ENCODE measurements around the gene CPSF4.
"Not testable (repeated sequence)": the region's sequence is repeated elsewhere in the genome, so short reads cannot be mapped to it uniquely, and the experiment has no call there.

The CPSF4 gene

DNA sequence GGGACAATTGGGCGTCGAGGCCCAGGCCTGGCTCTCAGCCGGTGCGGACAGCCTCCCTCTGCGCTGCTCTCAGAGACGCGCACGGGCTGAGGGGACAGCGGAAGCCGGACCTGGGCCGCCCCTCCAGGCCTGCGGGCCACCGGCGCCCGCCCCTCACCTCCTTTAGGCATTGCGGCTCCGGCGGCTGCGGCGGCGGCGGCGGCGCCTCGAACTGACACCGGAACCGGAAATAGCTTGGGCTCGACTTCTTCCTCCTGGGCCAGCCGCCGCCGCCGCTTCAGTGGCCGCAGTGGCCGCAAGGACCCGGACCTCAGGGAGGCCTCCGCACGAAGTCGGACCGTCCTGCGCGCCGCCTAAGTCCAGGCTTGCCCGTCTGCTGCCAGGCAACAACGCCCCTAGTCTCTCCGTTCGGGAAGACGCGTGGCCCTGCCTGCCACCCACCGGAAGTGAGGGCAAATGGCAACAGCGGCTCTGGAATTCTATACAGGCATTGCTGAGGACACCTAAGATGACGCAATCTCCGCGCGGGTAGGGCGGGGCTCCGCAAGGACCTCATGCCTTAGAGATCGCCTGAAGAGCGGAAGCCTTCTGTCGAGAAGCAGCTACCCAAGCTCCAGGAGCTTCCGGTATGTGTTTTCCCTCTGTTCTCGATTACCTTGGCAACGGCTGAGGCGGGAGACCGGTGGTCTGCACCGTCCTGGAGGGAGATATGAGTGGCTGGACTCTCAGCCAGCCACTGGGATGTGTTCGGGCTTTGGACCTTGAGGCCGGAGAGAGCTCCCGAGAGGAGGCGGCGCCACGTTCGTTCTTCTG lies 30.2 kb upstream of the CPSF4 start, which contains the start of the genes BUD31 and PDAP1:
Gene BUD31, plus strand, starts transcription at position 591 of the 813 bp plus-strand sequence. CDS start 2,124 bp downstream, outside the sequence.
Gene PDAP1, minus strand, starts transcription at position 219 of the 813 bp plus-strand sequence. Its CDS starts 49 bp downstream, at position 170.
- peak; percentile 96 for DNase-seq

DNA sequence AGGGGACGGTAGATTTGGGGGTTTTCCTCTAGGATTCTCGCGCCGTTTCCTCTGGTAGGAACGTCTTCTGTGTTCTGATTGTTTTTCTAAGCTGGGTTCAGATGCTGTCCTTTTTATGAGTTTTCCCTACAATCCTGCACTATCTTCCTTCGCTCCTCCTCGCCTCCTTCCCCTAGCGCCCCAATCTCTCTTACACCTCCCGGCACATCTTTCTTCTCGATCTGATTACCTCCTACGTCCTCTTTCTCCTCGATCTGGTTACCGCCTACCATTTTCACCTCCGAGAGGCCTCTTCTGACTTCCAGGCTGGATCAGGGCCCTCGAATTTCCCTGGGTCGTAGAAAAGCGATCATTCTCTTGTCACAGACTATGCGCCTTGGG lies 29.6 kb upstream of the CPSF4 start:
- no peak for DNase-seq

DNA sequence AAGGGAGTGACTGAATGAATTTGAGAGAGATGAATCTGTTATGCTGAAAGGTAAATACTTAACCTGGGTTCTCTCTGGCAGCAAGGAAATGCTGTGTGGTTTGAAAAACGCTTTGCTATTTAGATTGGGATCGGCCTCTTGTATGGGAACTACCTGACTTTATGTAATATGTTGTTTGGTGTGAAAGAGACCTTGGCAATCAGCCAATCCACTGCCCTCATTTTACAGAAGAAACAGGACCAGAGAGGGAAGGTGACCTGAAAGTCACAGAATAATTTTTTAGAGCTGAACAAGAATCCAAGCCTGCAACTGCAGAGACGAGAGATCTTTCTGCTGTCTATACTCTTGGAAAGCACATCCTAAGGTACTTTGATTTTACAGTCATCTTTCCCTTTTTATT lies 28.9 kb upstream of the CPSF4 start:
- peak; percentile 25 for DNase-seq

DNA sequence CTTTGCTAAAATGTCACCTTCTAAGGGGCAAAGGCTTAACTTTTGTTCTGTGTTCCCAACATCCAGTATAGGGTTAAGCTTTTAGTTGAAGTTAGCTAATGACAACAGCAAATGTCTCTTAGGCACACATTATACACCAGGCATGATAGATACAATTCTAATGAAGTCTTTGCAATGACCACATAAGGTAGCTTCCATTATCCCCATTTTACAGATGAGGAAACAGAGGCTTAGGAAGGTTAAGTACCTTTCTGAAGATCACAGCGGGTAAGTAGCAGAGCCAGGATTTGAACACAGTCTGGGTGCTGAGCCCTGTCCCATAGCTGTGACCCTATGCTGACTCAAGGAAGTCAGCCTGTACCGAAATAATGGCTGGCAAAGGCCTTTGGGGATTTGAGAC lies 28.1 kb upstream of the CPSF4 start:
- no peak for DNase-seq

DNA sequence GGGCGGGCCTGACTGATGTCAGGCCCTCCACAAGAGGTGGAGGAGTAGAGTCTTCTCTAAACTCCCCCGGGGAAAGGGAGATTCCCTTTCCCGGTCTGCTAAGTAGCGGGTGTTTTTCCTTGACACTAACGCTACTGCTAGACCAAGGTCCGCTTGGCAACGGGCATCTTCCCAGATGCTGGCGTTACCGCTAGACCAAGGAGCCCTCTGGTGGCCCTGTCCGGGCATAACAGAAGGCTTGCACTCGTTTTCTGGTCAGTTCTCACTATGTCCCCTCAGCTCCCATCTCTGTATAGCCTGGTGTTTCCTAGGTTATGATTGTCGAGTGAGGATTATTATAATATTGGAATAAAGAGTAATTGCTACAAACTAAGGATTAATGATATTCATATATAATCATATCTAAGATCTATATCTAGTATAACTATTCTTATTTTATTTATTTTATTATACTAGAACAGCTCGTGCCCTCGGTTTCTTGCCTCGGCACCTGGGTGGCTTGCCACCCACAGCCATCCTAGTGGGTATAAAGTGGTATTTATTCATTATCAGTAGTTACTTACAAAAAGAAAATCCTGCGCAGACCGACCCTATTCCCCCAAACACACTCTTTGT lies 23.1 kb upstream of the CPSF4 start:
- DNase-seq, result peak; percentile 28

DNA sequence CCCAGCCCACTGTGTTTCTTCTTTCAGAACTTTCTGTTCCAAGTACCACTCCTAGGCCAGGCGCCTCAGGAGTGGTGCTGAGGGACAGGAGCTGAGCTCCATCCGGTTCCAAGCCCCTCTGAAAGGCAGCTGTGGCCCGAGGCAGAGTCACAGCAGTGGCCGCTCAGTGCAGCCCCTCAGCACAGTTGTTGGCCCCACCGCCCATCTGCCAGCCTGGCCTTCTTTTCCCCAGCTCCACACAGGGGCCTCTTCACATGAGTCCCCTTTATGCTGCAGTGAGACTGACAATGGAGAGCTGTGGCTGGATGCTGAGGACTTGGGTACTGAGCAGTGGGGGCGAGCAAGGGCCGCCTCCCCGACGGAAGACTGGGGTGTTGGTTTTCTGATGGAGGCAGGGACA lies 20.5 kb upstream of the CPSF4 start:
- DNase-seq, result no peak

DNA sequence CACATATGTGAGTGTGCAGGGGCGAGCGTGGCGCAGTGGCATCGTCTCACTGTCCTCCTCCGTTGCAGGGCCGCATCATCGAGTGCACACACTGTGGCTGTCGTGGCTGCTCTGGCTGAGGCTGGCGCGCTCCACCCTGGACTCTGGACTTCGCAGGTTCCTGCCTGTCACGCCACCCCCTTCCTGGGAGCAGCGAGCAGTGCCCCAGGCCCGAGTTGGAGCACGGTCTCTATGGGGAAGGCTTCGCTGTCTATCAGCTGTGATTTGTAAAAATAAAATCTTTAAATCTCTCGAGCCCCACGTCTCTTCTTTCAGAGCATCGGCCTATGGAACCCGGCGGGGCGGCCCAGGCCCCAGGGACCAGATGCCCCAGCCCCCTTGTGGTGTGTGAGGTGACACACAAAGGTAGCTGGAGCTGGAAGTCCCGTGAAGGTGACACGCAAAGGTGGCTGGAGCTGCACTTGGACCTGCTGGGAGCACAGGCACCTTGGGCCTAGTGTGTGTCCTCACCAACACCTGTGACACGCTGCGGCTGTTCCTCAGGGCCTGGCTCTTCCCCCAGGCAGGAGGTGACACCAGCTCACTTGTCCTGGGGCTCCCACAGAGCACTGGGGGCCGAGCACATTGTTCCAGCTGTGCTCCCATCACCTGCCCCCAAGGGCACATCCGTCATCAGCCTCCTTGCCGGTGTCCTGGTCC lies 19.3 kb upstream of the CPSF4 start:
- DNase-seq, result no peak

DNA sequence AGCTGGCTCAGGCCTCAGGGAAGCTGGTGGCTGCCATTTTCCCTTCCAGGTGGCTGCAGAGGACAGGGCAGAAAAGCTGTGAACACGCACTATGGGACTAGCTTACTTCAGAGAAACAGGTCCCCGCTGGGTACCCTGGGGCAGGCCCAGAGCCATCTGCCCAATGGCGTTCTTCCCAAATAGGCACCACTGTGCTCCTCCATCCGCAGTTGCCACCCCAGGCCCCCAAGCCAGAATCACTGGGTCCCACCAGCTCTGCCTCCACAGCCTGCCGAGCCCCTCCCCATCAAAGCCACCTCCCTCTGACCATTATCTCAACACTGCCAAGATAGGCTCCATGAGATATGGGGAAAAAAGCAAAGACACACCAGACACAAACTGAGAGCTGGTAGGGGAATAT lies 18.5 kb upstream of the CPSF4 start:
- DNase-seq, result no peak

DNA sequence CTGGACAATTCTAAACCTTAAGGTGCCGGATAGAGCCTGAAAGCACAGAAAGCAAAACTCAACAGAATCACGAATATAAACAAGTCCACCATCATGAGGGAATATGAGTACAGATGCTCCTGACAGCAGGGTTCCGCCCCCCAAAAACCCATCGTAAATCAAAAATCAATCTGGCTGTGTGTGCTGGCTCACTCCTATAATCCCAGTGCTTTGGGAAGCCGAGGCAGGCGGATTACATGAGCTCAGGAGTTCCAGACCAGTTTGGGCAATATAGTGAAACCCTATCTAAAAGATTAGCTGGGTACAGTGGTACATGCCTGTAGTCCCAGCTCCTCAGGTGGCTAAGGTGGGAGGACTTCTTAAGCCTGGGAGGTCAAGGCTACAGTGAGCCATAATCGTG lies 17.8 kb upstream of the CPSF4 start:
- no peak for DNase-seq

DNA sequence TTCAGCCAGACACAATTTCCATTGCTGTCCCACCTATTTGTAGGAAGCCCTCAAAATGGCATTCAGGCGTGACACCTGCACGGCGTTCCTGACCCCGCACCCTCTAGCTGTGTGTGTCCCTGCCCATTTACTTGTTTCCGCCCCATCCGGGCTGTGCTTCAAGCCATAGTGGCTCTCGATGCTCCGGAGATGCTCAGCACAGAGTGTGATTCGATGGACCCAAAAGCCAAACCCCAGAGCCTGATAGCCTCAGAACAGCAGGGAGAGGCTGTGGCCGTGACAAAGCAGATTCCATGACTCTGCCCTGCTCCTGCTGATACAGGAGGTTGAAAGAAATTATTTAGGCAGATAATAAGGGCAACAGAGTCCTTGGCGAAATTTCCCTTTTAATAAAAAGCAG lies 16.6 kb upstream of the CPSF4 start:
- no peak for DNase-seq

DNA sequence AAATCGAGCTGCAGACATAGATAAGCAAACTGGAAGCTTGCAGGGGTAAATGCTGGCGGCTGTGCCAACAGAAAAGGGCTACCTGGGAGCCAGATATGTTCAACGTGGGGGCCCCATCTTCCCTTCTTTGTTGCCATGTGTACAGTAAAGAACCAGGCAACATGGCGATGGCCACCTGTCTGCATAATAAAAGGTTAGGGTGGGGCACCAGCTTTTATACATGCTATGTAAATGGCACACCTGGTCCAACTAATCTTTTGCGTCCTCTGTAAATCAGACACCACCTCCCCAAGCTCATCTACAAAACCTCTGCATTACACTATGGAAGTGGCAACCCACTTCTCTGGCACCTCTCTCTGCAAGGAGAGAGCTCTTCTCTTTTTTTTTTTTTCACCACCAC lies 16.1 kb upstream of the CPSF4 start:
- DNase-seq, result no peak

DNA sequence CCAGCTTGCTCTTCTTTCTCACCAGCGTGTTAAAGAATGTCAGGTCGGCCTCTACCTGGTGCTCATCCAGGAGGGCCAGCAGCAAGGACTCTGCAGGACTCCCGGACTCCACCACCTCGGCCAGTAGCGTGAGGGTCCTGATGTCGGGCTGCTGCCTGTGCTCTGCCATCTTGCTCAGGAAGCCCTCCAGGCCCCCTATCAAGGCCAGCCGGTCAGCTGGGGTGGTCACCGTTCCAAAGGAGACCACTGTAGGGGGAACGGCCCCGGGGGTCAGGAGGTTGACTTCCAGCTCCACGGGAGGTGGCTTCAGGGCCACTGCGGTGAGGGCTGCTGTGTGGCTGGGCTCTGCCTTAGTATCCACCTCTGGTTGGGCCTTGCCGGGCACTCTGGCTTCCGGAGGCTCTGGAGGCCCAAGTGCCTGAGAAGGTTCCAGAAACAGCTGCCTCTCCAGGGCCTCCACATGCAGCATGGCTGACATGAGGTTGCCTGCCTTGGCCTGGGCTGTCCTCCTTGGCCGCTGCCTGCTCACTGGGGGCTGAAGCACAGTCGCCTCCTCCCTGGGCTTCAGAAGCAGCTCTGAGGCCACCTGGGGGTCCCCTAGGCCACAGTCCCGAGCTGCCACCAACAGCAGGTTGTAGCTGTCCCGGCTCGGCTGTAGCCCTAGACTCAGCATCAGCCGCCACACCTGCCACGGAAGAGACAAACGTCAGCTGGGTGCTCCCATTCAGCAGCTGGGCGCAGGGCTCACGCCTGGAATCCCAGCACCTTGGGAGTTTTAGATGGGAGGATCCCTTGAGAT lies 13.6 kb upstream of the CPSF4 start:
- DNase-seq, result no peak

DNA sequence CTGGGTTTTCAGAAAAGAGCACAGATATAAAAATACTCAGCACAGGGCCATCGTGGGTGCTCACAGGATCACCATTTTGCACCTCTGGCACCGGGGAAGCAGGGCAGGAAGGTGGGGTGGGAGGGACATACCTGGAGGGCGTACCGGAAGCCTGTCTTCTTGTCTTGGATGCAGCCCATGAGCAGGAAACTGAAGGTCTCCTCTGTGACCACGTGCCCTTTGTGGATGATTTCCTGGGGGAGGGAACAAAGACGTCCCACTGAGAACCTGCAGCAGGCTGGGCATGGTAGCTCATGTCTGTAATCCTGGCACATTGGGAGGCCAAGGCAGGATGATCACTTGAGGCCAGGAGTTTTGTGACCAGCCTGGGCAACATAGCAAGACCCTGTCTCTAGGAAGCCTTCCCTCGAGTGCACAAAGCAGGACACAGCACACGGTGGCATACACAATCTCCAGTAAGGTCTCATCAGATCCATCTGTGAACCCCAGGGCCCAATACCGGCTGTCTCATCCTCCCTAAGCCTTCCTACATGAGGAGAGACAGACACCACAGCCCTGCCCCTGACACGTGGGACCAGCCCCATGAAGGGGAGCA lies 9.7 kb upstream of the CPSF4 start:
- no peak for DNase-seq

DNA sequence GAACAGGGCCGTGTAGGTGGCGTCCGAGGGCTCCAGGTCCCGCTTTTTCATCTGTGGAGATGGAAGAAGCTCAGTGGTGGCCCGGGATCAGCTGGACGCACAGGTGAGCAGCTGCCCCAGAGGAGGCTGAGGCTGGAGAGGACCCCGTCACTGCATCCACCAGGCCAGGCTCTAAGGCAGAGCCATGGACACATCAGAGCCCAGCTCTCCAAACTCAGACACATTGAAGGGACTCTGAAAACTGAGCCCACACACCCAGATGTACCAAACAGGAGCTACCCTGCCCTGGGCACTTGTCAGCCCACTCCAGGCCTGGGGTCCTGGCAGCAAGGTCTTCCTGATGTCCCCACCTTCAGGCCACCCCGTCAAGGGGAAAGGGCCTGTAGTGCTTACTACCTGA lies 9.0 kb upstream of the CPSF4 start:
- DNase-seq, result no peak

DNA sequence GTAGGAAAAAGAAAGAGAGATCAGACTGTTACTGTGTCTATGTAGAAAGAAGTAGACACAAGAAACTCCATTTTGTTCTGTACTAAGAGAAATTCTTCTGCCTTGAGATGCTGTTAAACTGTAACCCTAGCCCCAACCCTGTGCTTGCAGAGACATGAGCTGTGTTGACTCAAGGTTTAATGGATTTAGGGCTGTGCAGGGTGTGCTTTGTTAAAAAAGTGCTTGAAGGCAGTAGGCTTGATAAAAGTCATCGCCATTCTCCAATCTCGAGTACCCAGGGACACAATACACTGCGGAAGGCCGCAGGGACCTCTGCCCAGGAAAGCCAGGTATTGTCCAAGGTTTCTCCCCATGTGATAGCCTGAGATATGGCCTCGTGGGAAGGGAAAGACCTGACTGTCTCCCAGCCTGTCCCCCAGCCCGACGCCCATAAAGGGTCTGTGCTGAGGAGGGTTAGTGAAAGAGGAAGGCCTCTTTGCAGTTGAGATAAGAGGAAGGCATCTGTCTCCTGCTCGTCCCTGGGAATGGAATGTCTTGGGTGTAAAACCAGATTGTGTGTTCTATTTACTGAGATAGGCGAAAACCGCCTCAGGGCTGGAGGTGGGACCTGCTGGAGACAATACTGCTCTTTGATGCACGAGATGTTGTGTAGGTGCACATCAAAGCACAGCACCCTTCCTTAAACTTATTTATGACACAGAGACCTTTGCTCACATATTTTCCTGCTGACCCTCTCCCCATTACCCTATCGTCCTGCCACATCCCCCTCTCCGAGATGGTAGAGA lies 6.8 kb upstream of the CPSF4 start:
- DNase-seq, result not testable (repeated sequence)

DNA sequence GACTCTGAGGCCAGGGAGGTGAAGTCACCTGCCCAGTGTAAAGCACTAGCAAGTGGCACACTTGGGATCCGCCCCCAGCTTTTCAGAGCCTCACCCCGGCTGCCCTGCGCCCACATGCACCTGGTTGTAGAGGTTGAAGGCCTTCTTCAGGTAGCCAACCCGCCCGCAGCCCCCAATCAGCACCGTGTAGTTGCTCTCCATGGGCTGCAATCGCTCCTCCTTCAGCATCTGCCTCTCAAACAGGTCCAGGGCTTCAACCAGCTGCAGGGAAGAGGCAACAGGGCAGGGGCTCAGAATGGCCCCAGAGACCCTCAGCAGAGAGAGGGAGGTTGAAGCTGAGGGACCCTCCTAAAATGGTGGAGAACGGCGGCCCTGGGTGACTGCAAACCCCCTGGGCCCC lies 5.6 kb upstream of the CPSF4 start:
- no peak for DNase-seq

DNA sequence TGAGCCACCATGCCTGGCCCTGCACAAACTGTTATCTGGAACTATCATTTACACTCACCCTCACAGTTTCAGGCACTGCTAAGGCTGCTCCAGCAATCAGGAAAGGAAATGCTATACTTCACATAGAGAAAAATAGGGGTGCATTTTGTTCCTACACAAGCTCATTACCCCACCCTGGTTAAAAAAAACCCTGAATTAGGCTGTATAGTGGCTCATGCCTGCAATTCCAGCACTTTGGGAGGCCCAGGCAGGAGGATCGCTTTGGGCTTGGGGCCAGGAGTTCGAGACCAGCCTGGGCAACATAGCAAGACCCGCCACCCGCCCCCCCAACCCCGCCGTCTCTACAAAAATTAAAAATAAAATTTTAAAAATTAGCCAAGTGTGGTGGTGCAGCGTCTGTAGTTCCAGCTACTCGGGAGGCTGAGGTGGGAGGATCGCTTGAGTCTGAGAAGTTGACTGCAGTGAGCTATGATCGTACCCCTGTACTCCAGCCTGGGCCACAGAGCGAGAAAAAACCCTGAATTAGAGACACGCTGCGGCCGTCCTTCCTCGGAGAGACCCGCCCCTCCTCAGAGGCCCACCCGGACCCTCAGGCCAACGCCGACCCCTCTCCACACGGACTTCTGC lies 684 bp upstream of the CPSF4 start:
- DNase-seq, result peak; percentile 16

DNA sequence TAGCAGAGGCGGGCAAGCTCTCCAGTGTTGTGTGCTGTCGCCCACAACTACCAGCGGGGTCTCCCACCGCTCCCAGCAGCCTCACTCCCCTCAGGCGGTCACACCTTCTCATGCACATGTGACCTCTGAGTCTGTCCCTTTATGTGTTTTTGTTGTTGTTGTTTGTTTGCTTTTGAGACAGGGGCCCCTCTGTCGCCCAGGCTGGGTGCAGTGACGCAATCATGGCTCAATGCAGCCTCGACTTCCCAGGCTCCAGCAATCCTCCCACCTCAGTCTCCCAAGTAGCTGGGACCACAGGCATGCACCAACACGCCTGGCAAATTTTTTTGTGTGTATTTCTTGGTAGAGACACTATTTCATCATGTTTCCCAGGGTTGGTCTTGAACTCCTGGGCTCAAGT lies 1.5 kb downstream of the CPSF4 start:
- DNase-seq, result no peak

DNA sequence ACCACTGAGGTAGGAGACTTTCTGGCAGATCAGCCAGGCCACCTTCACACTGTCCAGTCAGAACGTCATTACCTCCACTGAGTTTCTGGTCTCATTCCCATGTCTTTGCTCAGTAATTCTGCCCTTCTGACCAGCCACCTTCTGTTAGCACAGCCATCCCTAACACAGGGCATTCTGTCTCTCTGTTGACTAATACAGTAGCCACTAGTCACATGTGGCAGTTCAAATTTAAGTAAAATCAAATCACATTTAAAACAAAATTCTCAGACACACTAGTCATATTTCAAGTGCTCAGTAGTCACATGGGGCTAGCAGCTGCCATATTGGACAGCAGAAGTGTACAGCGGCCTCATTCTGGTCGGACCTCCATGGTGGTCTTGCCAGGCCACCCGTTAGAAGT lies 7.4 kb downstream of the CPSF4 start:
- DNase-seq, result no peak

DNA sequence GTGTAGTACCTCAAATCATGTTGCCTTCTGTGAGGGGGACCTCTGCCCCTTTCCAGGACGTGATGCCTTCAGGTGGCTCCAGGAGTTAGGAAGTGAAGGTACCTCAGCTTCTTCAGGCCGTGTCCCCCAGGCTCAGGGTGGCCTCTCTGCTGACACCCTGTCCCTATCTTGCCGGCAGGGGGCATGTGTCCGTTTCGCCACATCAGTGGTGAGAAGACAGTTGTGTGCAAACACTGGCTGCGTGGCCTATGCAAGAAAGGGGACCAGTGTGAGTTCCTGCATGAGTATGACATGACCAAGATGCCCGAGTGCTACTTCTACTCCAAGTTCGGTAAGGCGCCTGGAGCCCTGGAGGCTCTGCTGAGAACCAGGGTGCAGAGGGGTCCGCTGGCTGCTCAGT lies 9.2 kb downstream of the CPSF4 start:
- peak; percentile 47 for DNase-seq

DNA sequence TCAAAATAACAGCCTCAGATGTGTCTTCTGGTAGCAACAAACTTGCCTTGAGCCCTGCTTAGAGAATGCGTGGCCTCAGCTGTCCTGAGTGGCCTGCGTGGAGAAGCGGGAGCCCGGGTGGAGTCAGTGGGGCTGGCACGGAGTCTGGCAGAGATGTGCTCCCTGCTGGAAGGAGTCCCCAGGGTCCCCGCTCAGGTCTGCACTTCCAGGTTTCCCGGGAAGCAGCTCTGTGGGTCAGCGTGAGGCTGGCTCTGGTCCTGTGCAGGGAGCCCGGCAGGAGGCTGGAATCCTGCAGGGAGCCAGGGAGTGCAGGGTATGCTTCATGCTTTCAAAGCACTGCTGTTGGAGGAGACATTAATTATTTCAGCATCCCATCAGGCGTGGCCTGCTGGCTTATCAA lies 10.1 kb downstream of the CPSF4 start:
- no peak for DNase-seq
